Raji (cell line): ENCODE results near the gene AGAP1.

ENCODE experiments used
- POLR2A ChIP-seq: IDR thresholded peaks from 2 replicates; pipeline ENCODE4 v1.6.1; 2011; ENCODE audit warnings: low read depth, low read length, control low read depth; ENCODE audit not compliant: insufficient read depth

Gene AGAP1

GRCh38 chr2:236112466-236112865, 618.6 kb downstream of the AGAP1 start:
- TF ChIP-seq POLR2A, result no peak

DNA sequence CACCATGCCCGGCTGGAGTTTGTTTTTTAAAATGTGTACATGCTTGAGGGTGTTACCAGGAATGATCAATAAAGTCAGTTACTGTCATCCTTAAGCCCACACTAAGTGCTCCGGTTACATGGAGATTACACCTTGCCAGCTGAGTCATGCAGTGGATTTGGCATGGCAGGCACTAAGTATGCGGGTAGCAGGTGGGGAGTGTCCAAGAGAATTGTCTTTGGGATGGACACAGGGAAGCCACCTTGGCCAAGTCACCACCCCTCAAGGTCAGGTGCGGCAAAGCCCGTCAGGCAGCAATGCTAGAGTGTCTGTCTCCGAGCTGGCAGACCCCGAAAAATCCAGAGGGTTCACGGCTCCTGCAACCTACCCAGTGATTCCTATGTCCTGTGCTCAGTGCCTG, 619.6 kb downstream of the AGAP1 start:
- no peak for TF ChIP-seq POLR2A

DNA sequence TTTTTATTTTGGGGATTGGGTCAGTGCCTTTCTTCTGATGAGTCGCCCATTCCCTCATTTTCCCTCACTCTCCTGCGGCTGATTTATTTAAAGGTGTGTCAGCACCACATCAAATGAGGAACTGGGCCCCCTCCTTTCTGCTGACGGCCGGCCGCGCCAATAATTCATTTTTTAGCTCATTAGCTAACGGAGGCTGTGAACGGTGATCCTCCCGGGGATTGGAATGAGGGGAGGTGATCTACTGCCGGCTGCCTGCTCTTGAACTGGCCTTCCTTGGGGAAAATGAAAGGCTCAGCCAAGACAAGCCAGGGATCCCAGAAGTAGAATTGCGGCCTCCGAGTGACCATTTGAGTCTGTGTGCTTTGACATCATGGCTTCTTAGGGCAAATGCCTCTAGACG, 620.1 kb downstream of the AGAP1 start:
- no peak for TF ChIP-seq POLR2A

- TF ChIP-seq POLR2A, result no peak
Observed at GRCh38 chr2:236114959-236115358, 621.1 kb downstream of the AGAP1 start.

DNA sequence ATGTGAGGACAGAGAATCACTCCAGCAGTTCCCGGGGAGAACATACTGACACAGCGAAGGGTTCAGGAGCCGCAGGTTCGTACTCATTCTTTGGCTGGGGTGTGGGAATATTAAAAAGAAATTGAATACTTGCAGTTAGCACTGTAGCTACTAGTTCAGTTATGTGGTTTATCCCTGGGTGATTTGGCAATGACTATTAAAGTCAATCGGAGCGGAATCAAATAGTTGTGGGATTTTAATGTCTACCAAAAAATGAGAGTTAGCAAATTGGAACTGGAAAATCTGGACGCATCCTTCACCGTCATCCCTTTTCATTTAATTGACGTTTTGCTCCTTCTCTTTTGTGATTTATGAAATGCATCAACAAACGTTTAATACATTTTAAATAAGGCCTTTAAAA, 623.6 kb downstream of the AGAP1 start:
- no peak for TF ChIP-seq POLR2A

GRCh38 chr2:236117861-236118269, 624.0 kb downstream of the AGAP1 start:
- TF ChIP-seq POLR2A, result no peak

- no peak for TF ChIP-seq POLR2A
Observed at GRCh38 chr2:236119003-236119402, 625.2 kb downstream of the AGAP1 start.

DNA sequence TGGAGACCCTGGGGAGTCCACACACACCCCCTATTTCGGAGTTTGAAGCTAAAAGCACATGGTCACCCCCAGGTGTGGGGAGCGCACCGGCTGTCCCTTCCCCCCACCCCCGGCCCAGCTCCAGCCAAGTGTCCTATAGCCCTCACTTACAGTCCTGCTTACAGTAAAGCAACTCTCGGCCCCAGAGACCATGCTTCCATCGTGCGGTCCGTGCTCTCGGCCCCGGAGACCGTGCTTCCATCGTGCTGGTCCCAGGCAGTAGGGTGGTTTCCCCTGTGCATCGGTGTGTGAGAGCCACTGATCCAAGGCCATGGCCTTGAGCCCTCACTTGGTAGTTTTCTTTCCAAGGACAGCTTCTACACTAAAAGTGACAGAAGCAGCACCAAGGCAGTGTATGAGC, 625.6 kb downstream of the AGAP1 start:
- TF ChIP-seq POLR2A, result no peak

DNA sequence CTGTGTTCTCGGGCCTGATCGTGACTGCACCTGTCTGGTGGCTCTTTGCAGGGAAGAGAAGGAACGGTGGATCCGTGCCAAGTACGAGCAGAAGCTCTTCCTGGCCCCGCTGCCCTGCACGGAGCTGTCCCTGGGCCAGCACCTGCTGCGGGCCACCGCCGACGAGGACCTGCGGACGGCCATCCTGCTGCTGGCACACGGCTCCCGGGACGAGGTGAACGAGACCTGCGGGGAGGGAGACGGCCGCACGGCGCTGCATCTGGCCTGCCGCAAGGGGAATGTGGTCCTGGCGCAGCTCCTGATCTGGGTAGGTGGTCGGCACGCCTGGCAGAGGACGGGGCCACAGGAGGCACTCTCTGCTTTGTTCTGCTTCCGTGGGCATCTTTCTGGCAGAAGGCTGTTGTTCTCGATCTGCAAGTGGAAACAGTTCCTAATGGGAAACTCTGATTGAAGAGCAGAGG, 626.3 kb downstream of the AGAP1 start:
- no peak for TF ChIP-seq POLR2A

- no peak for TF ChIP-seq POLR2A
Observed at GRCh38 chr2:236120829-236121228, 627.0 kb downstream of the AGAP1 start.

DNA sequence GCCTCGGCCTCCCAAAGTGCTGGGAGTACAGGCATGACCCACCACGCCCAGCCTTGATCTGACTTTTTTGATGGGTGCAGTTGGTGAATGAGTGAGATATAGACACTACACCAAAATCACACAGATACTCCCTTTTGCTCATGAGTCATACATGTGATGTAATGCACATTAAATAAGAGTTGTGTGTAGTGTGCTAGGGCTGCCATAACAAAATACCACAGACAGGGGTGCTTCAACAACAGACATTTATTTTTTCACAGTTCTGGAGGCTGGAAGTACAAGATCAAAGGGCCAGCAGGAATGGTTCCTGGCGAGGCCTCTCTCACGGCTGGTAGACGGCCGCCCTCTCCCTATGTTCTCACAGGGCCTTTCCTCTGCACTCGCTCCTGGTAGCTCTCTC, 627.7 kb downstream of the AGAP1 start:
- no peak for TF ChIP-seq POLR2A

- no peak for TF ChIP-seq POLR2A
Observed at GRCh38 chr2:236122236-236122635, 628.4 kb downstream of the AGAP1 start.

- TF ChIP-seq POLR2A, result no peak
Observed at GRCh38 chr2:236123716-236124115, 629.9 kb downstream of the AGAP1 start.

GRCh38 chr2:236124182-236124893, 630.5 kb downstream of the AGAP1 start:
- TF ChIP-seq POLR2A, result no peak

DNA sequence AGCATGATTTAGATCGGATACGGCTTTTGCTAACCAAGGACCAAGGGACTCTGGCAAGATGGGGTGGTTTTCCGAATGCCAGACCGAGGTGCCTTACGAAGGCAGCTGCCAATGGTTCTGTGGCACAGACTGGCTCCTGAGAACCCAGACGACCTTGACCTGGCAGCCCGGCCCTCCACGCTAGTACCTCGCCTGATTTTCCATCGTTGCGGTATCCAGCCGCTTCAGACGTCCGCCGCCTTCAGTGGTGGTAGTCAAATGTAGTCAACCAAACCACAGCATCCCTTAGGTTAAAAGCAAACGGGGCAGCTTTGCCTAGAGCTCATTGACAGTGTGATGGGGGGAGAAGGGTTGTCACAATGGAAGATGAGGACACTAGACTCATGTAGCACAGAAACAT, 631.7 kb downstream of the AGAP1 start:
- no peak for TF ChIP-seq POLR2A

DNA sequence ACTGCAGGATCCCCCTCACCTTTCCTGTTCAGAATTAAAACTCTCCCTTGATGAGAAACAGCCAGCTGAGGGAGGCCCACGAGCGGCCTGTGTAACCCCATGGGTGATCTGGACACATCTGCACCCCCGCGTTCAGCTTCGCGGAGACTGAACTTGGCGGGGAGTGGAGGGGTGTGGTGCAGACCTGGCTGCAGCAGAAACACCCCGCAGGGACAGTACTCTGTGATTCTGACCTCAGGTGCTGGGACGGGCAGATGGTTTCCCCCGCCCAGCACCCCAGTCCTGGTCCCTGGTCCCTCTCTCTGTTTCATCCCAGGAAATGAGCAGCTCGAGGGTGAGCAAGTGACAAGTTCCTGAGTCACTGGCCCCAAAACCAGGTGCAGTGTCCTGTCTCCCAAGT, 633.2 kb downstream of the AGAP1 start:
- TF ChIP-seq POLR2A, result no peak

DNA sequence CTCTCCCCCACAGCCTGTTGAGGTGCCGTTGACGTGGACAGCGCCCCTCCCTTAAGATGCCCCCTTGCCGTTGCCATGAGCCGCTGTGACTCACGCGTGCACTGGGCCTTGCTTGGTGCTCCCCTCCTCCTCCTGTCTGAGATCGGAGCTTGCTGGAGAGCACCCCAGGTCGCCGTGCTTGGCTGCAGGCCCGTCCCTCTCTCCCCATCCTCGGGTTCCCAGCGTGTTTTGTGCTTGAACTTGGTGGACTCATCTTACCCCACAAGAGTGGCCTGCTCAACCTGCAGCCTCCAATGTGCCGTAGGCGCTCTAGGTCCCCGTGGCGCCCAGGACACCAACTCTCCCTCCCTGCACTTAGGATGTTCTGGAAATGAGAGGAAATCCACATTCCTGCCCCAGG, 634.5 kb downstream of the AGAP1 start:
- TF ChIP-seq POLR2A, result no peak
